Measurements from ENCODE around the gene SOX15. TPM values are rescaled to one million over a fixed set of nuclear protein-coding genes. Genes with fewer than 3 reads are reported as not detected.

SOX15 gene
- polyA plus RNA-seq, 10 donors = 1.1 to 4.3 (median 2.0) TPM

DNA sequence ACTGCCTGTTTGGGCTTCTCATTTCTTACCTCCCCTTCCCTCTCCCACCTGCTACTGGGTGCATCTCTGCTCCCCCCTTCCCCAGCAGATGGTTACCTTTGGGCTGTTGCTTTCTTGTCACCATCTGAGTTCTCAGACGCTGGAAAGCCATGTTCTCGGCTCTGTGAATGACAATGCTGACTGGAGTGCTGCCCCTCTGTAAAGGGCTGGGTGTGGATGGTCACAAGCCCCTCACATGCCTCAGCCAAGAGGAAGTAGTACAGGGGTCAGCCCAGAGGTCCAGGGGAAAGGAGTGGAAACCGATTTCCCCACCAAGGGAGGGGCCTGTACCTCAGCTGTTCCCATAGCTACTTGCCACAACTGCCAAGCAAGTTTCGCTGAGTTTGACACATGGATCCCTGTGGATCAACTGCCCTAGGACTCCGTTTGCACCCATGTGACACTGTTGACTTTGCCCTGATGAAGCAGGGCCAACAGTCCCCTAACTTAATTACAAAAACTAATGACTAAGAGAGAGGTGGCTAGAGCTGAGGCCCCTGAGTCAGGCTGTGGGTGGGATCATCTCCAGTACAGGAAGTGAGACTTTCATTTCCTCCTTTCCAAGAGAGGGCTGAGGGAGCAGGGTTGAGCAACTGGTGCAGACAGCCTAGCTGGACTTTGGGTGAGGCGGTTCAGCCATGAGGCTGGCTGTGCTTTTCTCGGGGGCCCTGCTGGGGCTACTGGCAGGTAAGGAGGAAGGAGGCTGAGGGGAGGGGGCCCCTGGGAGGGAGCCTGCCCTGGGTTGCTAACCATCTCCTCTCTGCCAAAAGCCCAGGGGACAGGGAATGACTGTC is 10.7 kb downstream of the SOX15 start, which contains the start of gene CD68:
TSS of gene CD68 (plus strand) at position 638 of the 833 bp plus-strand sequence. CDS start at position 678, 40 bp downstream.
- peak in 2 of 3 donors; percentile 78 to 82 for DNase-seq

DNA sequence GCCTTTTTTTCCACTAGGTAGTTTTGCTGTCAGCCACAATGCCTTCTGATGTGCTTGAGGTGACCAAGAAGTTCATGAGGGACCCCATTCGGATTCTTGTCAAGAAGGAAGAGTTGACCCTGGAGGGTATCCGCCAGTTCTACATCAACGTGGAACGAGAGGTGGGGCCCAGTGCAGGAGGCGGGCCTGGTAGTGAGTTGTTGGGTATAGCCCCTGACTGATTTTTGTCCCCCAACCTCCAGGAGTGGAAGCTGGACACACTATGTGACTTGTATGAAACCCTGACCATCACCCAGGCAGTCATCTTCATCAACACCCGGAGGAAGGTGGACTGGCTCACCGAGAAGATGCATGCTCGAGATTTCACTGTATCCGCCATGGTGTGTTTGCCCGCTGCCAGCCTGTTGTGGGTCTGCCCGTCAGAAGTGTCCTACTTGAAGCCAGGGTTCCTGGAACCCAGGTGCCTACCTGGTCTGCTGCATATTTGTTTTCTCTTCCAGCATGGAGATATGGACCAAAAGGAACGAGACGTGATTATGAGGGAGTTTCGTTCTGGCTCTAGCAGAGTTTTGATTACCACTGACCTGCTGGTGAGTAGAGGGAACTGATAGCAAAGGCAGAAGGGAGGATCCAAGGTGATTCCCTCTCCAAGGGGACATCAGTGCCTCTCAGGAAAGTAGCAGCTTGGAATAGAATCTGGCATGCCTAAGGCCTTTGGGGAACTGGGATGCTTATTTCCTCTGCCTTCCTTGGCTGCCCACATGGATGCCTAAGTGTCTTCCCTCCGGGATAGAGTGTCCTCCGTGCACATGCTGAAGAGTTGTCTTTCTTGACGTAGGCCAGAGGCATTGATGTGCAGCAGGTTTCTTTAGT is 12.3 kb downstream of the SOX15 start:
- DNase-seq = no peak

DNA sequence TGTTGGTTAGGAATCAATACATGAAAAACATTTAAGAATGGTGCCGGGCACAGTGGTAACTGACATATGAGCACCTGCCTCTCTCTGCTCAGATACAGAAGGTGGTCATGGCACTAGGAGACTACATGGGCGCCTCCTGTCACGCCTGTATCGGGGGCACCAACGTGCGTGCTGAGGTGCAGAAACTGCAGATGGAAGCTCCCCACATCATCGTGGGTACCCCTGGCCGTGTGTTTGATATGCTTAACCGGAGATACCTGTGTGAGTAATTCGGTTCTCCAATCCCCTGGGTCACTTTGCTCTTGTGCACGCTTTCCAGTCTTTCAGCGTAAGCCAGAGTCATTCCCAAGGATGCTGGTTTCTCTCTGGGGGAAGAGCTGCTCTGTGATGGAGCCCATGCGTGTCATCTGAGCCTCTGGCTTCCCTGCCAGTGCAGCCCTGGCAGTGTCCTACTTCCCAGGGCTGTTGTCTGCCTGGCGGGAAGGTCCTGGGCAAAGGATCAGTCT is 13.4 kb downstream of the SOX15 start:
- DNase-seq = no peak

DNA sequence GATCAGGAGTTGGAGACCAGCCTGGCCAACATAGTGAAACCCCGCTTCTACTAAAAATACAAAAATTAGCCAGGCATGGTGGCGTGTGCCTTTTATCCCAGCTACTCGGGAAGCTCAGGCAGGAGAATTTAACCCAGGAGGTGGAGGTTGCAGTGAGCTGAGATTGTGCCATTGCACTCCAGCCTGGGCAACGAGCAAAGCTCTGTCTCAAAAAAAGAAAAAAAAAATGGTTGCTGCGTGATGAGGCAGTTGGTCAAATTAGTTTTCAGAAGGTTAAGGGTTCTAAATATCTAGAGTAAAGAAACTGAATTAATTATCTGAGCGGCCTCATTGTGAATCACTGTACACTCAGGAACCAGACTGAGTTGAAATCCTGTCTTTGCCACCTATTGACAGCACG is 13.9 kb downstream of the SOX15 start:
- no peak for DNase-seq

DNA sequence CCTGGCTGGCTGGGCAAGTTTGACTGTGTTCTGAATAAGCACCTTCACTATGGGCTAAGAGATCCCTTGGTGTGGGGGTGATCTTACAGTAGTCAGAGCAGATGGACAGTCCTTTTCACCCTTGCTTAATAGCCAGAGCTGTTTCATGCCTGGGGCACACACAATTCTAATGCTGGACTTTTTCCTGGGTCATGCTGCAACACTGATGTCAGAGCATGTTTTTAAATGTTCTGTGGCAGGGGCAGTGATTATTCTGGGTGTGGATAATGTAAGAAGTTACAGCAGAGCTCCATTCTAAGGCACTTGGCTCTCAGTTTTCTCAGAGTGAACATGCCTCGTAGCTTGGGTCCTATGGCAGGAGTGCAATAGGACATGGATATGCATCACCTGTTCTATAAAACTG is 14.4 kb downstream of the SOX15 start:
- DNase-seq = no peak

DNA sequence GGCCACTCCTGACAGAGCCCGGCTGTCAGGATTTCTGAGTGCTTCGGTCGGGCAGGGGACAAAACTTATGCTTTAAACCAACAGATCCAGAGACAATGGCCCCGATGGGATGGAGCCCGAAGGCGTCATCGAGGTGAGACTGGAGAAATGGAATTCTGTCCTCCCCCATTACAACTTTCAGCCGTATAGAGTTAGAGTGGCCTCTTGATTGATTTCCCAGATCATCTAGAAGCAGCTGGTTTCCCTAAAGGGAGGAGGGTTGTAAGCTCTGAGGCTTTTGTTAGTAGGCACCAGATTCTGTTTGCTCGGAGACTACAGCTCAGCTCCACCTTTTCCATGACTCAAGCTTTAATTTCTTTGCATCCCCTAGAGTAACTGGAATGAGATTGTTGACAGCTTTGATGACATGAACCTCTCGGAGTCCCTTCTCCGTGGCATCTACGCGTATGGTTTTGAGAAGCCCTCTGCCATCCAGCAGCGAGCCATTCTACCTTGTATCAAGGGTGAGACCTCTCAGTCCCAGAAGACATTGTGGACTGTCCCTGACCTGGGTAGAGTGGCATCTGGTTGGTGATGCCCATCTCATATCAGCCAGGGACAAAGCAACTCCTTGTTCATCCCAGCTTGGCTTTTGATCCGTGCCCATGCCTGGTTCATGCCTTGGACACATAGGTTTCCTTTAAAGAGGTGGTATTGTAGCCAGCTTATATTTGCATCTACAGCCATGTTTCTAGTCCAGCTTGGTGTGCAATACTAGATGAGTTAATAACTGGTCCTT is 15.5 kb downstream of the SOX15 start:
- no peak for DNase-seq

DNA sequence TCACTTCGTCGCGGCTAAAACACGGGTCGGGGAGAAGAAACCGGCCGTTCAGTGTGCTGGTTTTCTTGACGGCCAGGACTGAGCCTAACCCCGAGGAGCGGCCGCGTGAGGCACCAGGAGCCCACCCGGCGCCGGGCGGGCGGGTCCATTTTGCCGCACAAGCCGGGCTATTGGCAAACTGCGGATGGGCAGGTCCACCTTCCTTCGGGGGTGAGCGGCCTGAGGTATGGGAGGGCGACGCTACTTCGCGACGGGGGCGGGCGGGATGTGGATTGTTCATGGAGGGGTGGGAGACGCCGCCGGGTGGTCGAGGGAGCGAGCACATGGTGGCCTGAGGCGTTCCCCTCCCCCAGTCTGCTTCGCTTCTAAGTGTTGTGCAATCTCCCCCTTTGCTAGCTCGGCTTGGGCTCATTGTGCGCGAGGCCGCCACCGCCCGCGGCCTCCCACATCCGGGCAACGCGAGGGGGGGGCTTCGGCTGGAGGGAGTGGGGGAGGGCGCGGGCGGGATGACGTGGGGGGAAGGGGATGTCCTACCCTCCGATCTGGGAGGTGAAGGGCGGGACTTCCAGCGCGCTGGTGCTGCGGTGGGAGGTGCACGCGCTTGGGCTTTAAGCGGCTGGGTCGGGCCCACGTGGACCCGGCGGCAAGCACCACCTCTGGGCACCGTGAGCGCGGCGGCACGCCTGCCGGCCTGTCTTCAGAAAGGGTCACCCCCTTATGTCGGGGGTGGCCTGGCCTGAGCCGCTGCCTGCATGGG is 16.4 kb downstream of the SOX15 start:
- DNase-seq = peak; percentile 91 to 96 (median 94)

DNA sequence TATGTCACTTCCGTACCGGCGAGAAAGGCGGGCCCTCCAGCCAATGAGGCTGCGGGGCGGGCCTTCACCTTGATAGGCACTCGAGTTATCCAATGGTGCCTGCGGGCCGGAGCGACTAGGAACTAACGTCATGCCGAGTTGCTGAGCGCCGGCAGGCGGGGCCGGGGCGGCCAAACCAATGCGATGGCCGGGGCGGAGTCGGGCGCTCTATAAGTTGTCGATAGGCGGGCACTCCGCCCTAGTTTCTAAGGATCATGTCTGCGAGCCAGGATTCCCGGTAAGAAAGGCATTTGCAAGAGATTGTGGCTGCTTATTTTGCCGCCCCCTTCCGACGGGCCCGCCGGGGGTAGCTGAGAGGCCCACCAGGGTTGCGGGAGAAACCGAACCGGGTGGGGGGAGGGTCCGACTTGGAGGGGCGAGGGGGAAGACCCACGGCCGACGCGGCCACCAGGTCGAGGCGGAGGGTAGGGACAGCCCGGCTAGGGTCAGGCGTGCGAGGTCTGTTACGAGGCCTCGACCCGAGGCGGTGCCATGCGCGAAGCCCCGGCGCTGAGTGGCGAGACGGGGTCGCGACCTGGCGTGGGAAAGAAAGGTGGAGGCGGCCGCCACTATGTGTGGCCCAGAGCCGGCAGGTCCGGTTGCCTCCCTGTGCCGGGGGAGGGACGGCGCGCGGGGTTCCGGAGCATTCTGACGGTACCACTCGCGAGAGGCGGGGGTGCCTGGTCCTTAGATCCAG is 17.1 kb downstream of the SOX15 start:
- DNase-seq = peak; percentile 98 to 100 (median 99)

DNA sequence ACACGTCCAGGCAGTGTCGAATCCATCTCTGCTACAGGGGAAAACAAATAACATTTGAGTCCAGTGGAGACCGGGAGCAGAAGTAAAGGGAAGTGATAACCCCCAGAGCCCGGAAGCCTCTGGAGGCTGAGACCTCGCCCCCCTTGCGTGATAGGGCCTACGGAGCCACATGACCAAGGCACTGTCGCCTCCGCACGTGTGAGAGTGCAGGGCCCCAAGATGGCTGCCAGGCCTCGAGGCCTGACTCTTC is 17.6 kb downstream of the SOX15 start:
- no peak for DNase-seq

DNA sequence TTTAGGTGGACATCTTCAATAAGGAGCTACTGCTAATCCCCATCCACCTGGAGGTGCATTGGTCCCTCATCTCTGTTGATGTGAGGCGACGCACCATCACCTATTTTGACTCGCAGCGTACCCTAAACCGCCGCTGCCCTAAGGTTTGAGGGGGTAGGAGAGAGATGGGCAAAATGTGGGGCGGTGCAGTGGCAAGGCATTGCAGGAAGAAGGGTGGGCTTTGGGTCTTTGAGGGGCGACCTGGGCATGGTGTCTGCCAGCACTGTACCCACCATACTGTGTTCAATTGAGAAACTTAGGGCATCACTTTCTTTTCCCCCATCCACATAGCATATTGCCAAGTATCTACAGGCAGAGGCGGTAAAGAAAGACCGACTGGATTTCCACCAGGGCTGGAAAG is 19.5 kb downstream of the SOX15 start:
- no peak for DNase-seq

DNA sequence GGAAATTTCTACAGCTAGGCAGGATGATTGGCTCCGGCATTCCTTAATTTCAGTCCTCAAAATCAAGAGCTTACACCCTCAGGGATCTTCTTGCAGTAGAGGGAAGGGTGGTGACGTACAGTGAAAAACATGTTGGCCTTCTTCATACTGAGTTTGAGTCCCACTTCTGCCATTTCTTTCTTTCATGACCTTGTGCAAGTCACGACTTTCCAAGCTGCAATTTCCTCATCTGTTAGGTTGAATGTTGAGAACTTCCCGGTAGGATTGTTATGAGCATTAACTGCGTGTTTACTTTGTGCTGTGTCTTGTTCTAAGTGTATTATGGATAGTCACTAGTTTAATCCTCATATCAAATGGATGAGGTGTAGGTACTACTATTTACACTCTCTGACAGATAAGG is 20.3 kb downstream of the SOX15 start:
- no peak for DNase-seq

DNA sequence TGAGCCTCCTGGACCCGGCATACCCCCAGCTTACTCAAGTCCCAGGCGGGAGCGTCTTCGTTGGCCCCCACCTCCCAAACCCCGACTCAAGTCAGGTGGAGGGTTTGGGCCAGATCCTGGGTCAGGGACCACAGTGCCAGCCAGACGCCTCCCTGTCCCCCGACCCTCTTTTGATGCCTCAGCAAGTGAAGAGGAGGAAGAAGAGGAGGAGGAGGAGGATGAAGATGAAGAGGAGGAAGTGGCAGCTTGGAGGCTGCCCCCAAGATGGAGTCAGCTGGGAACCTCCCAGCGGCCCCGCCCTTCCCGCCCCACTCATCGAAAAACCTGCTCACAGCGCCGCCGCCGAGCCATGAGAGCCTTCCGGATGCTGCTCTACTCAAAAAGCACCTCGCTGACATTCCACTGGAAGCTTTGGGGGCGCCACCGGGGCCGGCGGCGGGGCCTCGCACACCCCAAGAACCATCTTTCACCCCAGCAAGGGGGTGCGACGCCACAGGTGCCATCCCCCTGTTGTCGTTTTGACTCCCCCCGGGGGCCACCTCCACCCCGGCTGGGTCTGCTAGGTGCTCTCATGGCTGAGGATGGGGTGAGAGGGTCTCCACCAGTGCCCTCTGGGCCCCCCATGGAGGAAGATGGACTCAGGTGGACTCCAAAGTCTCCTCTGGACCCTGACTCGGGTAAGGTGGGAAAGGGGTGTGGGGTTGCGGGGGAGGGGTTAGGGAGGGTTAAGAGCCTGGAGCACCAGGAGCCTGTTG is 26.6 kb downstream of the SOX15 start:
- no peak for DNase-seq

DNA sequence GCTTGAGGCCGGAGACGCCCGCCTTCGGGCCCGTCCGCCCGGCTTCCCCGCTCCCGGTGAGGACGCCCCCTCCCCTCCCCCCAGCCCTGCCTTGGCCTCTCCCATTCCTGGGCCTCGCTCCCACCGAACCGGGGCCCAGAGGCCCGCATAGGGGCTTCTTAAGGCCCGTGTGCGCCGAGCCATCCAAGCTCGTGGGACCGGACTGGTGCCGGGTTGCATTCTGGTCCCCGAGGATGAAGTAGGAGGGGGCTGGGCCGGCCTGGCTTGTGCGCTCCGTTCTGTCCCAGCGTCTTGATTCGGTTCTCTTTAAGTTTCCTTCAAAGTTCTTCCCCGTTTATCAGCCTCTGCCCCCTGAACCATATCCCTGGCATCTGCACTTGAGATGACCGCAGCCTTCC is 27.7 kb downstream of the SOX15 start:
- DNase-seq = no peak

DNA sequence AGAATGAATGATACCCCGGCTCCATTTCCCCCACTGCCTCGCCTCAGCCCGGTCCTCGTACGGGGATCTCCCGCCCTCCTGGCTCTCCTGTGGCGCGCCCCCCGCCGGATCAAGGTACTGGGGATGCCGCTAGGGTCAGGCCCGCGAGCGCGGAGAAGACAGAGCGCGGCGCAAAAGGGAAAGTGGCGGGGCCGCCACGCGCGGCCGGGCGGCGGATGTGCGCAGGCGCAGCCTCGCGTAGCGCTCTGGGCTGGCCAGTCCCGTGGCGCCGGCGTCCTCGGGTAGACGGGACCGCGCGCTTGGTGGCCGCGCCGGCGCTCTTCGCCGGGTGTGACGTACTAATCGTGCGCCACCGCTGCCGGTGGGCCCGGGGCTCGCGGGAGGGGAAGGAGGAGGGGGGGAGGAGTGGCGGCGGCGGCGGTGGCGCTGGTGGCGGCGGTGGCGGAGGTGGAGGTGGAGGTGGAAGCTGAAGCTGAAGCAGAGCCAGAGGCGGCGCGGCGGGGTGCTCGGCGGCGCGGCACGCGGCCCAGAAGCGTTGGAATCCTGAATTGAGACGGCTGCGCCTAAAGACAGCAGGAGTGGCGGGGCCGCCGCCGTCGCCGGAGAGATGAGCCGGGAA is 28.2 kb downstream of the SOX15 start, which contains the start of gene SENP3:
TSS of gene SENP3 (plus strand) at position 331 of the 619 bp plus-strand sequence. CDS start 1,158 bp downstream, outside the sequence.
- DNase-seq = peak; percentile 91 to 97 (median 94)

DNA sequence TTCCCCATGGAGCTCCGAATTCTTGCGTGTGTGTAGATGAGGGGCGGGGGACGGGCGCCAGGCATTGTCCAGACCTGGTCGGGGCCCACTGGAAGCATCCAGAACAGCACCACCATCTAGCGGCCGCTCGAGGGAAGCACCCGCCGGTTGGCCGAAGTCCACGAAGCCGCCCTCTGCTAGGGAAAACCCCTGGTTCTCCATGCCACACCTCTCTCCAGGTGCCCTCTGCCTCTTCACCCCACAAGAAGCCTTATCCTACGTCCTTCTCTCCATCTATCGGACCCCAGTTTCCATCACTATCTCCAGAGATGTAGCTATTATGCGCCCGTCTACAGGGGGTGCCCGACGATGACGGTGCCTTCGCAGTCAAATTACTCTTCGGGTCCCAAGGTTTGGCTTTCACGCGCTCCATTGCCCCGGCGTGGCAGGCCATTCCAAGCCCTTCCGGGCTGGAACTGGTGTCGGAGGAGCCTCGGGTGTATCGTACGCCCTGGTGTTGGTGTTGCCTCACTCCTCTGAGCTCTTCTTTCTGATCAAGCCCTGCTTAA is 28.8 kb downstream of the SOX15 start:
- DNase-seq = peak; percentile 82 to 94 (median 91)

DNA sequence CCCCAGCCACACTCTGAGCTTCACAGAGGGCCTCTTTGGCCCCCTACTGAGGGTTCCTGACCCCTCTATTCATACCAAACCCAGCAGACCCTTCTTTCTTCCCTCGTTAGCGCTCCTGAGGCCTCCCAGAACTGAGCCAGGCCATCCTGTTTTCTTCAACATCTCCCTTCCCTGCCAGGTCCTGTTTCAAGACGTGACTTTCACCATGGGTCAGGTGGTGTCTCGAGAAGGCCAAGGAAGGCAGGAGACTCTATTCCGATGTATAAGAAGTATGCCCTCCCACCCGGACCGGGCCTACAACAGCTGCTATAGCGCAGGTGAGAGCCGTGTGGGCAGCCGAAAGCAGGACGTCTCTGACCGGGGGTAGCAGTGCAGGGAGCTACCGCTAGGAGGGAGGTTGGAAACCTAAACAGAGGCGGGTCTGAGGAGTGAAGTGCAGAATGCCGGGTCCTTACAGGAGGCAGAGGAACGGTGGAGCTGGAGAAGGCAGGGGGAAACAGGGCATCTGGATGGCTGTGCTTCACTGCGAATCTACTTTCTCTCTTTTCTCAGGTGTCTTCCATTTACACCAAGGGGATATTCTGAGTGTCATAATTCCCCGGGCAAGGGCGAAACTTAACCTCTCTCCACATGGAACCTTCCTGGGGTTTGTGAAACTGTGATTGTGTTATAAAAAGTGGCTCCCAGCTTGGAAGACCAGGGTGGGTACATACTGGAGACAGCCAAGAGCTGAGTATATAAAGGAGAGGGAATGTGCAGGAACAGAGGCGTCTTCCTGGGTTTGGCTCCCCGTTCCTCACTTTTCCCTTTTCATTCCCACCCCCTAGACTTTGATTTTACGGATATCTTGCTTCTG is 29.5 kb downstream of the SOX15 start:
- peak in 1 of 3 donors; percentile 78 for DNase-seq

DNA sequence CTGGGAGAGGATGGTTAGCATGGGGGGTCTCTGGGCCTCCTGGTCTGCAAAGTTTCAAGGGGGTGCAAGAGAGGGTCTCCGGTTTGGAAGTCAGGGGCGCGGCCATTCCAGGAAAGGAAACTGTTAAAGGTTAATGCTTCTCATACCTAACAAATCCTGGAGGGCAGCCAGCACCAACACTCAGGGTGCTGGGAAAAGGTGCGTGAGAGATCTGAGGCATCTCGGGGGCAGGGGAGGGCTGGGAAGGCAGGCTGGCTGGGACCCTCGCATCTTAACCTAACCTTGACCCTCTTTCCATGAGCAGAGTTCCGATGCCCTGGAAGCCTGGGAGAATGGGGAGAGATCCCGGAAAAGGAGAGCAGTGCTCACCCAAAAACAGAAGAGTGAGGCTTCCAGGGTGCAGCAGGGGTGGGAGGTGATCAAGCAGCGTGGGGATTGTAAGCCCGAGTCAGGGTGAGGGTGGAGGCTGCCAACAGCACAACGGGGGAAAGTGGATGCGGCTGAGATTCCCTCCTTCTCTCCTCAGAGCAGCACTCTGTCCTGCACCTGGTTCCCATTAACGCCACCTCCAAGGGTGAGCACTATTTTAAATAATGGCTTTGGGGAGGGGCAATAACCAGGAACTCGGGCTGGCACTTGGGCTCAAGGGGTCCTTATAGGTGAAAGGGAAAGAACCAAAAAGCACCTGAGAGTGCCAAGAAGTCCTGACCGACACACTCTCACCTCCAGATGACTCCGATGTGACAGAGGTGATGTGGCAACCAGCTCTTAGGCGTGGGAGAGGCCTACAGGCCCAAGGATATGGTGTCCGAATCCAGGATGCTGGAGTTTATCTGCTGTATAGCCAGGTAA is 30.3 kb downstream of the SOX15 start:
- DNase-seq = peak in 1 of 3 donors; percentile 27
